ENCODE results near the gene STX8.

STX8 gene

DNA sequence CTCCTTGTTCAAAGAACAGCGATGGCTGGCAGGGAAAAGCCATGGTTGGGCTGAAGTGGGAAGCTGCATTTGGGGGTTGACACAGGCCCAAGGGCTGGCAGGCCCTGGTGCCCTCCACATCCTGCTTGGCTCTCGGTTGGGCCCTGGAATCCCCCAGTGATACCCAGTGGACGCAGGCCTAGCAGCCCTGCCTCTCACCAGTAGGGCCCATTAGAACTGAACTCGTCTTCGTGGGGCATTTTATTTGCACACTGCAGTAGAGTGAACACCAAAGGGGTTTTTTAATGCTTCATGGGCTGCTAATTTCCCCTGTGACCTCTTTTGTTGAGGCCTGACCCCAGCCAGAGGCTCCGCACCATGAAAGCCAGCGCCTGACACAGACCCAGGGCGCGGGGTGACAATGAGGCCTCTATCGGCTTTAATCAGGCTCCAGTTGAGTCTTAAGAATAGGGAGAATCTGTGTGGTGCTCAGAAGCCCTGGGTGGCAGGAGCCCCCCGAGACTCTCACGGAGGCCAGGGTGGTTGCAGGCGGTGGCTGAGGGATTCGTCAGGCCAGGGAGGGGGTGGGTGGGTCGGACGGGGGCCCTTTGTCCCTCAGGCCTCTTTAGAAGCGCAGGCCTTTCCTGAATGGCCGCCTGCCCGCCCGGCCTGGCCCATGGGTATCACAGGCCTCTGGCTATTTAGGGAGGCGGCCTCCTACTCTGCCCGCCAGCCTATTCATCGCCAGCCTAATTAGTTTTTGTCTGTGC, 355.0 kb downstream of the STX8 start:
- DNase-seq = no peak

DNA sequence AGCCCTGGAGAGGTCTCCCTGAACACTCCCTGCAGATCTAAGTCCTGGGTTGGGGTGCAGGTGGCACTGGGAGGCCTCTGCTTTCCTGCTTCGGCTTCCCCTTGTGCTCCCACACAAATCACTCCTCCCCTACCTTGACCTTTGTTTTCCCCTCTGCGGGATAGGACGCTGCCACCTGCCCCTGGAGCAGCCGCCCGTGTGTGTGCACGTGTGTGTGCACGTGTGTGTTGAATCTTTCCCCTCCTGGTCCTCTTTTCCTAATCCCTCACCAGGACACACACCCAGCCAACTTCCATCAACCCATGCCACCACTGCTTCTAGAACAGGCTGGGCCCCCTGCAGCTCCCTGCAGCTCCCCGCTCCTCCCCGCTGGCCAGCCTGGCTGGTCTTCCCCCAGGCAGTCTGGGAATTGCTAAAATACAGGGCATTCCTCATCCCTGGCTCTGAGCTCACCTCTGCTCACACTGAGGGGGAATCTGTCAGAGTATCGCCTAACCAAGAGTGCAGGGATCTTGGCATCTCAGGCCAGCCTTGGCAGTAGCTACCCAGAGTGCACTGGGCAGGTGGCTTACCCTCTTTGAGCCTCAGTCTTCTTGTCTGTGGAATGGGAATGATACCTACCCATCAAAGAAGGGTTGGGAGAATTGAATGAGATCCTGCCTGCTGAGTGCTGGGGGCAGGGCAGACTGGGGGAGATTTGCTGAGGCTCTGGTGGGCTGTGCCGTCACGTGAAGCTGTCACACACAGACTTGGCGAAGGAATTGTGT, 355.8 kb downstream of the STX8 start:
- no peak for DNase-seq

DNA sequence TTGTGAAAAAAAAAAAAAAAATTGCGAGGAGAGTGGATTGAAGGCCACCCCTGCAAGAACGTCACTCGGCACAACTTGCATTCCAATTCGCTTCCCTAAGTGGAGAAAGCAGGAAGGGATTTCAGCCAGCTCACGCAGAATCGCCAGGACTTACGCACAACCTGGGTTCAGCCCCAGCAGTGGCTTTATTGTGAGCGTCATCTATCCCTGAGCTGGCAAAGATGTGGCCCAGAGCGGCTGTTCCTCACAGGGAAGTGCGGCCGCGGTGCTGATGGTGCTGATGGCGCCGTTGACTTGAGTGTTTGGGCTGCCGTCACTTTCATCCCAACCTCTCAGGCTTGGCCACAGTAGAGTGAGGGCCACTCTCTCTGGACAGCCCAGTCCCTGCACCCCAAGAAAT, 356.7 kb downstream of the STX8 start:
- DNase-seq = no peak

DNA sequence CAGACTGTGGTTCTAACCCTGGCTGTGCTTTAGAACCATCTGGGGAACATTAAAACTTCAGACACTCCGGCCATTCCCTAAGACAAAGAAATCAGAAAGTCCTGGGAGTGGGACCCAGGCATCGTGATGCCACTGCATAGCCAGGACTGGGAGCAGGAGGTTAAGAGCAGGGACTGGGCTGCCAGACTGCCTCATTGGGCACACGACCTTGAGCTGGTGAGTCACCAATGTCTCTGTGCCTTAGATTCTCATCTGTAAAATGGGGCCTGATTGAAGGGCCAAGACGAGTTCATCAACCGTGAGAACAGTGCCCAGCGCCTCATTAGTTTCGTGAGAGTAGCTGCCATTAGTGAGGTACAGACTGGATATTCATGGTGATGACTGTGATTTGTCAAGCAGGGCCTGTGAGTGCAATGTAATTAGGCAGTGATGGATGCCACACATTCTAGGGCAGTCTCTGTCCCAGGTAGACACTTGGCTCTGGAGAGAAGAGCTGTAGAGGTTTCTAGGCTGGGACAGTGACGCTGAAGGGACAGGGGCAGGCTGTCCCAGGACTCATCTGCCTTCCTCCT, 357.5 kb downstream of the STX8 start:
- DNase-seq = no peak

DNA sequence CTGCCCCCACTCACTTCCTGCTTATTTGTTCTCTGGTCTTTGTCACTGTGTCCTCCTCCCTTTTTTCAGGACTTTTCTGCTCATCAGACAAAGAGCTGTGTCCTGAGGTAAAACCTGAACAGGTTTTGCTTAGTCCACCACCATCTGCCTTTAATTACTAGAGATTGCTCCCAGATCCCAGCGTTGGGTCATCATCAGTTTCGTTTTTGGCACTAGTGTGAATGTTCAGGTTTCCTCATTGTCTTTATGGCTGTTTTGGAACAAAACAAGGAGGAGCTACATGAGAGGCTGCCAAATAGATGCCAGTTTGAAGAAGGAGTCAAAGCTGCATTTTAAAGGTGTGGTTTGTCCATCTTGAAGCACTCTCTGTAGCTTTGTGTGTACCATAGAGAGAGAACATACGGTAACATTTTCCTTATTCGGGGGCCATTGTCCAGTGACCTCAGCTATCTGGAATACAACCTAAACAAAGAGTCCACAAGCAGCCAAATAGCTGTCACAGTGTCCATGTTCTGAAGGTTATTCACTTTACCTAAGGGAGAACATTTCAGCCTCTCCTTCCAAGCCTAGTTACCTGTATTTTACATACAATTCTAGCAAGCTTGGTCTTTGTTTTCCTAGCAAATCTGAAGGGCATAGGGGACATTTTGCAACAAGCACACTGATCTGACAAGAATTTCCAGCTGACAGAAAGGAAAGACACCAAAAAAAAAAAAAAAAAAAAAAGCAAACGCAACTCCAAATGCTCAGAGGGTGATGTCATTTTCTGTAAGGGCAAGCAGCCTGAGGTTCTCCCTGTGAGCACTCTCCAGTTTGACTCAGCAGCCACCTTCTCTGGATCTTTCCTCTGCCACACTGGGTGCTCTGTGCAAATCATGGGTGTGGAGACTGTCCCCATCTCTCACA, 358.2 kb downstream of the STX8 start:
- no peak for DNase-seq

DNA sequence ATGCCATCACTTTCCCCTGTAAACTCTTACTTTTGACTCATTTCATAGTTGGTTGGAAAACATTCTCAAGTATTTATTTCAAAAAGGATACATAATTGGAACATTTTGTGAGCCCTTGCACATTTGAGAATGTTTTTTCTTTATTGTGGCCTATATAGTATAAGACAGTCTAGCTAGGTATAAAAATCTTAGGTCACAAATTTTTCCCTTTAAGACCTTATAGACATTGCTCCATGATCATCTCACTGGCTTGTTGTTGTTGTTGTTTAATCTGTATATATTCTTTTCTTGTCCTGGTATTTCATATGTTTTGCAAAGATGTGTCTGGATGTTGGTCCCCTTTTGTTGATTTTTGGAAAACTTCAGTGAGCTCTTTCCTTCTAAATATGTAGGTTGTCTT, 360.2 kb downstream of the STX8 start:
- no peak for DNase-seq

DNA sequence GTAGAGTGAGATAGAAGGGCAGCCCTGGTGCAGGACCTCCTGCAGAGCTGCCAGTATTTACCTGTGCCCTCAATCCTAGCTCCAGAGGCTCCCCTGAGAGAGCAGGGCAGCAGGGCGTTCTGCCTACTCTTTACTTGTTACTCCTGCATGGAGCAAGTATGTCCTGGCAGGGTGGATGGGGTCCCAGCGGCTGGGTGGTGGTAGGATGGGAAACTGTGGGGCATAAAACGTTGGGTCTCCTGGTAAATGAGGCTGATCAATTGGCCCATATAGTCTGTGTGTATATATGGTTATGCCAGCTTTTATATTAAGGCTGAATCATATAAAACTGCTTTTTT, 362.3 kb downstream of the STX8 start:
- DNase-seq = no peak

DNA sequence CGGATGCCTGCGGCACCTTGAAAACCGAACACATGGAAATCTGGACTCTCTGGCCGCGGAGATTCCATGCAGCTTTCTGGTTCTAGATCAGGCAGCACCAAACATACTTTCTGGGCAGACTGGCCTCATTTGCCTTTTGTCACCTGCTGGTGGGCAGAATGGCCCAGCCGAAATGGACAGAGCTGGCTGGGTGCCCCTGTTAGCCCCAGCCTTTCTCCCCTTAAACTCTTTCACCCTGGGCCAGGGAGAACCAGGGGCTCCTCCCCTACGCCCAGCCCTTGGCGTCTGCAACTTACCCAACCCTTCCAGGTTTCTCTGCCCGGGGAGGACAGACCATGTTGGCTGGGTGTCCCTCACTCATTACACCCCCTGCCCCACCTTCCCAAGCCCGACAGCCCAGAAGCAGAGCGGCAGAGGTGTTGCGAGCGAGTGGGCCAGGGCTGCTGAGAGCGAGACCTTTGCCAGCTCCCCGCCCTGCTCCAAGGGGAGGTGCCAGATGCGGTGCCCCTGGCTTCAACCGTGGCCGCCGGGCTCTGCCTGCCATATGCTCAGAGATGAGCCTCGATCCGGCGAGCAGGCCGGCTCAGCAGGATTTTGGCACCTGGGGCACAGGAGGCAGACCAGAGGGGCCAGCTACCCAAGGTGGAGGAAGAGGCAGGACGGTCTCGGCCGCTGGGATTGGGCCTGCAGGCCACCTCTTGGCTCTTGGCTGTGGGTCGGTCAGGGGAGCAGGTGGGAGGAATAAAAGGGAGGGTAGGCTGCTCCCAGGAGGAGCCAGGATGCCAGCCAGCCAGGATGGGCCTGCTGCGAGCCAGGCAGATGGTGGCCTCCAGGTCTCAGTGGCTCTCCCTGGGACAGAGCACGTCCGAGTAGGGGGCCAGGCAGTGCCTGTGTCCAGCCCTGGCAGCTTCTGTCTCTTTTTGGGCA, 363.0 kb downstream of the STX8 start:
- DNase-seq = no peak

DNA sequence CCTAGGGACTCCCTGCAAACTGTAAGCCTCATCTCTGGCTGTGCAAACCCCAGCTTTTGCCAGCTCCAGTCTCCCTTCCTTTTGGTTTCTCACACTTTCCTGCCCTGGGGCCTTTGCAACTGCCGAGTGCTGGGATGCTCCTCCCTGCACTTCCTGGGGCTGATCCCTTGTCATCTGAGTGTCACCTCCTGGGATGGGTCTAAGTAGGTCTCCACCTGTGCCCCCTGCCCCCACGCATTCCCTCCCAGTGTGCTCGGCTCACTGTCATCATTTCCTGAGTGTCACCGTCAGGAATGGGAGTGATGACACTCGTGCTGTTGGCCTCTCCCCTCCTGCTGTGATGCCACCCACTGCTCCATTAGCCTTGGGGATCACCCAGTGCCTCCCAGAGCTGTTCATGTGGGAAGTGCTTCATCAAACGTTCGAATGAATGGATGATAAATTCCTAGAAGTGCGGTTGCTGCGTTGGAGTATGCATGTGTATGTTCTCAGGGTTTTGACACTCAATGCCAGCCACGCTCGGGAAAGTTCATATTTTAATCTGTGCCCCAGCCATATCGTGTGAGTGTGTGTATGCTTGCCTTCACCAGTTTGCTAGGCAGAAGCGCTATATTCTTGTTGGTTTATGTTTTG, 364.4 kb downstream of the STX8 start:
- DNase-seq = no peak

DNA sequence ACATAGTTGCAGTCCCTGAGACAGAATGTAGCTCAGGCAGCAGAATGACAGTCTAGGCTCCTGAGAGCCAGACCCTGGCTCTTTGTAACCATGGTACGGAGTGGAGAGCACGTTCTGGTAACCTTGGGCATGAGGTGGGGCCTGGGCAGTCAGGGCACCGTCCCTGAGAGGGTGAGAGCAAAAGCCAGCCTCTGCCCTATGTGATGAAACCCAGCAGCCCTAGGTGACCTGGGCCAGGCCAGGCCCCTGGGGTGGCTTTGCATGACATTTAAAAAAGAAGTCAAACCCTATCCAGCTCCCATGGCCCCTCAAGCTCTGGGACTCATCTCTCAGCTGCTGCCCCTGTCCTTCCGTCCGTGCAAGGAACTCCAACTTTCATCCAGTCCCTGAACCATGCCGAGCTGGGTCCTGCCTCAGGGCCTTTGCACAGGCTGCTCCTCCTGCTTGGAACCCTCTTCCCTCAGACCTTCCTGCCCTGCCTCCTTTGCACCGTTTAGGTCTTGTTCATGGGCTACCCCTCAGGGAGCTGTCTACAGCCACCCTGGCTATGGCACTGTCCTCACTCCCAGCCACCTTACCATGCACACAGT, 365.7 kb downstream of the STX8 start:
- DNase-seq = no peak

DNA sequence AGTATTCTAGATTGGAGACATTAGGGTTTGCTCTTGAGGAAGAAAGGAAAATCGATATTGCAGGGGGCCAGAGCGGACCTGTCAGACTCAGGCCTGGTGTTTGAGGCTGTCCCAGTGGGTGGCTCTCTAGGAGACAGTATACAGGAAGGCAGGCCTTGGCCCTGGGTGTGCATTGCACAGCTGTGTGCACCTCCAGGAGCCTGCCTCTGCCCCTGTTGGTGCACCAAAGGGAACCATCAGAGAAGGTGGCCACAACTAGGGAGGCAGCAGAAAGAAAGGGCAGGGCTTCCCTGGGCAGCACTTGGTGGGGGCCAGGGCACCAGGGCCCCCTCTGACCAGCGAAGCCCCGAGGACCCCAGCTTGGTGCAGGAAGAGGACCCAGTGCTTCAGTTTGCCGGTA, 366.3 kb downstream of the STX8 start:
- DNase-seq = no peak

DNA sequence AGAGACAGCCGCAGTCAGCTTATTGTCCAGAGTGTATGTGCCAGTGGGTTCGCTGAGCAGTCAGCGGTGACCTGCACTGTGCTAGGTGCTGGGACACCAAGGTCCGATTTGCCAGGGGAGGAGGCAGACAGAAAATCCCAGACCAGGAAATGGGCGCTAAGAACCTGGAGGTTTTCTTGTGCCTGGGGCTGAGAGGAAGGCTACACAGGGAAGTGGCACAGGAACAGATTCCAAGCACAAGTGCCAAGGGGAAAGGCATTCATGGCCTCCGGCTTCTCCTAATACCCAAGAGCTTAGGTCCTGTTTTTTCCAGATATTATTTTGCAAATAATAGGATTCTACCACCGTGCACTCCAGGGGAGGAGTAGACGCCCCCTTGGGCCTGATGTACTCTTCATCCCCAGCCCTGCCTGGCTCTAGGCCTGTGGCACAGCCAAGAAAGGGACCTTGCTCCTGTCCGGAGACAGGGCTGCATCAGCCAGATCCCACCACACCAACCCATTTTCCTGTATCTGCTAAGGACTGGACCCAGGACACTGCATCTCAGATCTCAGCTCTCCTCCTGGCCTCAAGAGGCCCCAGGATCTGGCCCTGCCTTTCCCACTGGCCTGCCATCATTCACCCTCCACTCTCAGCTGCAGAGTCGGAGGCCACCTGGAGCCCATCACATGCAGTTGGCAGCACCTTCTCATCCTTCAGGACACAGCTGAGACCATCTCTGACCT, 367.1 kb downstream of the STX8 start:
- no peak for DNase-seq

DNA sequence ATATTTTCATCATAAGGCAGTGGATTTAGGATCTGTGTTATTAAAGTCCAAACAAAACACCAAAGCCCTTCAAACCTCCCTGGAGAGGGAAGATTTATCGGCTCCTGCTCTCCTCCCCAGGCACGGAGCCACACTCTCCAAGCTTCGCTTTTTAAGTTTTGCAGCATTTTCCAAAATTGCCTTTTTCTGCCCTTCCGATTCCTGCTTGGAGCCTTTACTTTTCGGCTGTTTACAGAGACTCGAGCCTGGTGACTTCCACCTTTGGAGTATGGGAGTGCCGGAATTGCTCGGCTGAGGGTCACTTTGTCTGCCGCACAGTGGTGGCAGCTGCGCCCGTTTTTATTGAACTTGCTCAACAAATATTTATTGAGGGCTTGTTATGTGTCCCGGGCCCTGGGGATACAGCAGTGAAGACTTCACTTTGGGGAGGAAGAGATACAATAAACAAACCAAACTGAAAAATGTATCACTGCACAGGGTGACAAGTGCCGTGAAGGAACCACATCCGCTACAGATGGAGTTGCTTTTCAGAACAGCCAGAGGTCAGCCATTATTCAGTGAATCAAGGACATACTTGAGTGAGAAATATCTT, 368.8 kb downstream of the STX8 start:
- DNase-seq = no peak

DNA sequence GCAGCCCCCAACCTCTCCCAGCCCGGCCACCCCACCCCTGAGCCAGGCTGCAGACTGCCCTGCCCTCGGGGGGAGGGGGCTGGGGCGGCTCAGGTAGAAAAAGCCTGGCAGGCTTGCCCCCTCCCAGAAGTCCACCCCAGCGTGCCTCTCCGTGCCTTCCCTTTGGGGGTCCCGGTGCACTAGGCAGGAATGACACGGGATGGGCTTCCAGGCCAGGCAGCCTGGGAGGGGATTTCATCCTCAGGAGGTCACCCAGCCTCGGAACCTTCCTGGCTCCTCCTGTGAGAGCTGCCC, 369.3 kb downstream of the STX8 start:
- DNase-seq = no peak

DNA sequence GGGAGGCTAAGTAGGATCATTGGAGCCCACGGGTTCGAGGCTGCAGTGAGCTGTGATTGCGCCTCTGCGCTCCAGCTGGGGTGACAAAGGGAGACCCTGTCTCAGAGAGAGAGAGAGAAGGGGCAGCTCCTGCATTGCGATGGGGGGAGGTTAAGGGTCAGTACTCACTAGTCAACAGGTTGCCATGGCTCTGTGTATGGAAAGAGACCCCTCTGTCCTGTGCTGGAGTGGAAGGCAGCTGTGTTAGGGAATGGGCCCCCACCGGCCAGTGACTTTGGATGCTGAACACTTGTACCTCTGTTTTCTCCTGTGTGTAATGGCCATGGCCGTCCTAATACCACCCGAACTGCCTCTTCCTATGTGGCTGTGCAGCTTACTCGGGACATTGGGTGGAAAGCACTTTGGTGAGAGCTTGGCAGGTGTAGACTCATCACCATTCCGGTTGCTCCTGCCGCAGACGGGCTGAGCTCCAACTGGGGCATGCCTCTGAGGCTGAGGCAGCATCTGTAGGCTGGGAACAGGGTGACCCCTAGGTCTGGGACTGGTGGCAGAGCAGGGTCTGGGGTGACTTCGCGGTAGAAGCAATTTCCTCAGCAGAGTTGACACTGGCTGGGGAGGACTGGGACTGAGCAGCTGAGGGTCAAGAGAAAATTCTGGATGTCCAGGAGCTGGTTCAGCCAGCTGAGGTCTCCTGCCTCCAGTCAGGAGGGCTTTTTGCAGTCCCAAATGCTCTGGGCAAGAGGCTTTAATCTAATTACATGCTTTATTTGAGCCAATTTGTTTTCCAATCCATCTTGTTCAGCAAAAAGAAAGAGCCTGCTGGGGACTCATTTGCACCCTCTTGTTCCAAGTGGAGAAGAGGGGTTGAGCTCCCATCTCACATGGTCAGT, 369.9 kb downstream of the STX8 start:
- no peak for DNase-seq

DNA sequence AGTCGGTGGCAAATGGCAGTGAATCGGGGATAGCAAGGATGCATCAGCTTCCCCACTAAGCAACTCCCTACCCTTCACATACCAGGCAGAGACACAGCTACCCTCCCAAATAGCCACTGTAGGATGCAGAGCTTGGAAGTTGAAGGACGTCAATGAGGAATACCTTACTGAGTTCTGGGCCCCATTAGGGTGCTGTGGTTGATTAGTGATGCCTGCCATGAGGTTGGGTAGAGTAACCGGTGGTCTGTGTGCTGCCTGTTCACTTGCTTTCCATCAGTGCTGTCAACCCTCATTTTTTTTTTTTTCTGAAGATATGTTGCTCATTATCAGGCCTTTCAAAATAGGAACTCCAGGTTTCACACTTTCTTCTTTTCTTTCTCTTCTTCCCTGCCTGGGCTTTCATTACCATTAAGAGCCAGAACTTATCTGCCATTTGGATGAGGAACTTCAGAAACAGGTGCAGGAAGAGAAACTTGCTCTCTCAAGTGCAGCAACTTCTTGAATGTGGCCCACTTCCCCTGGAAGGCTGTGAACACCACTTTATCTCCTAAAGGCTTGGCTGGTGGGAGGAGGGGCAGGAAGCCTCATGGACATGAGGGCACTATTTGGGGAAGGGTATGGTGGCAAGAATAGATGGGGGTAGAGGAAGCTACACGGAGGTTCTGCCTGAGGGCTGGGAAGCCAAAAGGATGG, 370.8 kb downstream of the STX8 start:
- no peak for DNase-seq

DNA sequence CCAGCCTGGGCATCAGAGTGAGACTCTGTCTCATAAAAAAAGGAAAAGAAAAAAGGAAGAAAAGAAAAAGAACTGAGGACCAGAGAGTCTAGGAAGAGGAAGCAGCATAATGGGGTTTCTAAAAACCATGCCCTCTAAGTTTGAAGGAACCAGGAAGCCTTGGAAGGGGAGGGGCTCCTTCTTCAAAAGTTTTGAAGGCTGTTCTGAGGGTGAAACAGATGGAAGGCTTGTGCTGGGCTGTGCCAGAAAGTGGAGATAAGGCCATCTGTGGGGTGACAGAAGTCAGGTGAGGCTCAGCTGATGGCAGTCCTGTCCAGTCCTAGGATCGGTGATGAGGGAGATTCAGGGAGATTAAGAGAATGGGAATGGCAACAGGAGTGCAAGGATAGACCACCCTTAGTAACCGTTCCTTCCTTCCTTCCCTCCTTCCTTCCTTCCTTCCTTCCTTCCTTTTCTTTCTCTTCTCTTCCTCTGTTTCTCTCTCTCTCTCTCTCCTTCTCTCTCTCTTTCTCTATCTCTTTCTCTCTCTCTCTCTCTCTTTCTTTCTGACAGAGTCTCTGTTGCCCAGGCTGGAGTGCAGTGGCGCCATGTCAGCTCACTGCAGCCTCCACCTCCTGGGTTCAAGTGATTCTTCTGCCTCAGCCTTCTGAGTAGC, 371.7 kb downstream of the STX8 start:
- DNase-seq = no peak

DNA sequence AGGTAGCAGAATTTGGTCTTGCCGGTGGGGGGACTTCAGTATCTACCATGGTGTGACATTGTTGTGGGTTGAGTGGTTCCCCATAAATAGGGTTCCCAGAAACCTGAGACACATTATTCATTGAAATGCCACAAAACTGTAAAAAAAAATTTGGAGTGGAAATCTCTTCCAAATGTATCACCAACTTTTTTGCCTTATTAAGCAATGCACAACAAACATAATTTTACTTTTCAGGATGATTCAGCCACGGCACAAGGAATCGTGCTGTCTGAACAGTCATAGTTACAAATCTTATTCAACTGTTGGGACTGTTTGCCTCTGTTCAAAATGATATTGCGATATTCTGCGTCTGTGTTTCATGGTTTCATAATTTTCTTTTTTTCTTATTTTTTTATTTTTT, 373.1 kb downstream of the STX8 start:
- no peak for DNase-seq

Data from DMS79 (cell line).